GM23248 (cell line): ENCODE data around the gene CIB2. TPM values are rescaled to one million over a fixed set of nuclear protein-coding genes. Genes with fewer than 3 reads are reported as not detected.

ENCODE experiments used
- DNase-seq: peaks from one replicate; pipeline ENCODE4 v3.0.0-alpha.2; 2015
- H2AFZ ChIP-seq: fragments of 200-600 bp; sonication (generic); 2 replicates; pipeline ENCODE4 v1.6.1; 2016; ENCODE audit warnings: antibody characterized with exemption
- H3F3A ChIP-seq: fragments of 200-600 bp; sonication (generic); 2 replicates; pipeline ENCODE4 v1.6.1; 2016; ENCODE audit warnings: mild to moderate bottlenecking, antibody characterized with exemption, mixed run types; ENCODE audit not compliant: insufficient read depth
- H3K27ac ChIP-seq: fragments of 200-600 bp; sonication (generic); 2 replicates; pipeline ENCODE4 v1.5.1; 2016; ENCODE audit warnings: mild to moderate bottlenecking
- H3K27me3 ChIP-seq: fragments of 200-600 bp; sonication (generic); replicated peaks from 2 replicates; pipeline ENCODE4 v1.6.1; 2016; ENCODE audit warnings: mild to moderate bottlenecking; ENCODE audit not compliant: insufficient read depth
- H3K36me3 ChIP-seq: fragments of 200-600 bp; sonication (generic); 2 replicates; pipeline ENCODE4 v1.6.1; 2016; ENCODE audit warnings: low read depth, mild to moderate bottlenecking
- H3K4me1 ChIP-seq: fragments of 200-600 bp; sonication (generic); 2 replicates; pipeline ENCODE4 v1.6.1; 2016; ENCODE audit warnings: mild to moderate bottlenecking; ENCODE audit not compliant: insufficient read depth
- H3K4me2 ChIP-seq: fragments of 200-600 bp; sonication (generic); one replicate; pipeline ENCODE4 v1.6.1; 2016; ENCODE audit warnings: mild to moderate bottlenecking; ENCODE audit not compliant: unreplicated experiment
- H3K4me3 ChIP-seq: fragments of 200-600 bp; sonication (generic); 2 replicates; pipeline ENCODE4 v1.5.1; 2016; ENCODE audit warnings: mild to moderate bottlenecking
- H3K79me2 ChIP-seq: fragments of 200-600 bp; sonication (generic); 2 replicates; pipeline ENCODE4 v1.6.1; 2016; ENCODE audit warnings: mild to moderate bottlenecking; ENCODE audit not compliant: insufficient read depth
- H3K9ac ChIP-seq: fragments of 200-600 bp; sonication (generic); 2 replicates; pipeline ENCODE4 v1.6.1; 2016; ENCODE audit warnings: mild to moderate bottlenecking
- H3K9me2 ChIP-seq: fragments of 200-600 bp; sonication (generic); 2 replicates; pipeline ENCODE4 v1.6.1; 2016; ENCODE audit warnings: mixed run types, mild to moderate bottlenecking, moderate library complexity; ENCODE audit not compliant: insufficient read depth
- H3K9me3 ChIP-seq: fragments of 200-600 bp; sonication (generic); one replicate; pipeline ENCODE4 v1.6.1; 2017; ENCODE audit warnings: low read depth
- H4K20me1 ChIP-seq: fragments of 200-600 bp; sonication (generic); 2 replicates; pipeline ENCODE4 v1.6.0; 2016; ENCODE audit not compliant: insufficient read depth
- EZH2 ChIP-seq: fragments of 200-600 bp; sonication (generic); IDR thresholded peaks from 2 replicates; pipeline ENCODE4 v1.6.1; 2018; ENCODE audit warnings: antibody characterized with exemption, mild to moderate bottlenecking; ENCODE audit not compliant: insufficient read depth, poor library complexity, severe bottlenecking
- EZH2phosphoT487 ChIP-seq: fragments of 200-600 bp; sonication (generic); IDR thresholded peaks from 2 replicates; pipeline ENCODE4 v1.6.1; 2018; ENCODE audit warnings: antibody characterized with exemption, moderate library complexity, mild to moderate bottlenecking, low read depth; ENCODE audit not compliant: insufficient read depth
- WGBS, 2 experiments: methylation state at CpG; one replicate each; pipeline ENCODE4 v1.1.6; 2015 to 2017; ENCODE audit warnings: low lambda C conversion rate in 2 of 2, low coverage in 1 of 2; ENCODE audit errors: missing lambda C conversion rate in 2 of 2; 5-methylcytosine and 5-hydroxymethylcytosine counted together
- in situ Hi-C: fragments of 300-500 bp; cut with MboI; formaldehyde crosslinking; loops from 2 replicates; pipeline ENCODE4 v1.15.0; 2020
- polyA plus RNA-seq: library from polyadenylated mRNA; unstranded; fragments of >200 nt; fragmentation: Nextera tagmentation; extraction: Ambion mirVana; gene quantifications from 2 replicates; pipeline ENCODE4 v1.2.1, GENCODE V29; 2016
- total RNA-seq: library from RNA; depleted of rRNA; stranded (reverse); fragments of >200 nt; shearing (Covaris generic); gene quantifications from 2 replicates; pipeline ENCODE4 v1.2.3, GENCODE V29; 2014

The CIB2 gene
- total and polyA plus RNA-seq, 2 experiments from 2014 or later: 2.9 to 3.4 TPM

DNA sequence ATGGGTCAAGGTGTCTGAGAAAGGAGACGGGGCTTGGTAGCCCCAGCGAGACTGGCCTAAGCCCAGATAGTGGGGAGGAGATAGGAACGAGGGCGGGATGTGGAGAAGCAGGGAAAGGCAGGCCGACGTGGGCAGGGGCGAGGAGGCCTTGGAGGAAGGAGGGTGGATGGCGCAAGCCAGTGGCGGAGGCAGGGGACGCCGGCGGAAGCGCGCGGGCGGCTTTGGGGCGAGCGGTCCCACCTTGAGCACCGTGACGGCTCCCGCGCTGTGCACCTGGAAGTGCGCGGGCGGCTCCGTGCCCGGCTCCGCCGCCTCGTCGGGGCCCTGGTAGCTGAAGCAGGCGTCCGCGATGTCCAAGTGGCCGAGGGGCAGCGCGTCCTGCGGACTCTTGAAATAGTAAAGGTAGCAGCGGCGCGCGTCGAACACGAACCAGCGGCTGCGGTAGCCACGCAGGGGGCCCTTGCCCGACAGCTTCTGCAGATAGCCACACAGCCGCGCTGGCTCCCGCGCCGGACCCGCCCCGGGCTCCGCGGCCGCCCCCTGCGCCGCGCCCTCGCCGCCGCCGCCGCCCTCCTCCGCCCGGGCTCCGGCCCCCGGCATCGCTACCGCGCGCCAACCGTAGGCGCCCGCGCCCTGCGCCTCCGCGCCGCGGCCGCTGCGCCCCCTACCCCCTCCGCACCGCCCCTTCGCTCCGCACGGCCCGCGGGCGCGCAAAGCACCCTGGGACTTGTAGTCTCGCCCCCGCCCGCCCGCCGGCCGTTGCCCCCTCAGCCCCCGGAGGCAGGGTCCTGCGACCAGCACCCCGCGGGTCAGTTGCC lies 54.0 kb downstream of the CIB2 start, which contains the start of gene TBC1D2B:
Gene TBC1D2B (minus strand): TSS at position 659 of the 818 bp plus-strand sequence. CDS start 59 bp downstream, at position 600.
- Histone ChIP-seq H3K36me3 (no peaks in the 10 kb centered on the region), H3K4me2 (peak within 1 kb of the TSS; percentile 96), H3K79me2 (peaks cover 43% of the 10 kb centered on the region), H3K4me1 (peaks cover 32% of the 10 kb centered on the region), H3K4me3 (peak within 1 kb of the TSS; percentile 85), H4K20me1 (no peaks in the 10 kb centered on the region), H3K27me3 (no peaks in the 10 kb centered on the region), H3K9me2 (no peaks in the 10 kb centered on the region), H3K9me3 (no peaks in the 10 kb centered on the region), H2AFZ (peak within 1 kb of the TSS; percentile 88), H3K27ac (peak within 1 kb of the TSS; percentile 97), H3F3A (peaks cover 32% of the 10 kb centered on the region), H3K9ac (peak within 1 kb of the TSS; percentile 86)
- TF ChIP-seq EZH2: no peak
- TF ChIP-seq EZH2phosphoT487: no peak
- 1% methylated on average over 32 to 55 of the region's 104 CpGs for WGBS, 2 experiments
- in situ Hi-C loops: no loop called here
- peak; percentile 73 for DNase-seq

DNA sequence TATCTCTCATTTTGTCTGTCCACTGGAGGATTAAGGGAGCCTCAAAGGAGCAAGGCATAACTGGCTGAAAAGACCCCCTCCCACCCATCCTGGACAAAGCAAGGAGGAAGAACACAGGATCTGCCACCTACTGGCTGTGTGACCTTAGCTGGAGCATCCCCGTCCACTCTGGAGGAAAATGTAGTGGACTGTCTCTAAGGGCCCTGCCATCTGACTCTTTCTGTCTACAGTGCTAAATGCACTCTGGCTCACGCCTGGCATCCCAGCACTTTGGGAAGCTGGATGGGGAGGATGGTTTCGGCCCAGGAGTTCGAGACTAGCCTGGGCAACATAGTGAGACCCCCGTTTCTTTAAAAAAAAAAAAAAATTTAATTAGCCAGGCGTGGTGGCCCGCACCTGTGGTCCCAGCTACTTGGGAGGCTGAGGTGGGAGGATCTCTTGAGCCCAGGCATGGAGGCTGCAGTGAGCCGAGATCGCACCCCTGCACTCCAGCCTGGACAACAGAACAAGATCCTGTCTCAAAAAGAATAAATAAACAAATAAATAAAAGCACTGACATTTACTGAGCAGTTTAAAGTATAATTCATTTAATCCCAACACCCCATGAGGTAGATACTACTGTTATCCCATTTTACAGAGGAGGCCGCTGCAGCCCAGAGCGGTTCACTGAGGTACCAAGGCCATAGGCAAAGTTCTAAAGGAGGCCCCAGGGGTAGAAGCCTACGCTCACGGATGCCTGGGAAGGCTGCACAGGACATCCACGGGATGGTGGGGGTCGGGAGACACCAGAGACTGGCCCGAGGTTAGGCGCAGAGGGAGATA lies 54.8 kb downstream of the CIB2 start:
- Histone ChIP-seq H3K4me2 (peak overlapping the region; percentile 82), H3K4me3 (peak overlapping the region; percentile 85), H3F3A (peaks cover 41% of the 10 kb centered on the region), H3K79me2 (peaks cover 52% of the 10 kb centered on the region), H3K36me3 (no peaks in the 10 kb centered on the region), H3K9ac (peak overlapping the region; percentile 86), H4K20me1 (no peaks in the 10 kb centered on the region), H3K9me2 (no peaks in the 10 kb centered on the region), H3K4me1 (peaks cover 40% of the 10 kb centered on the region), H3K9me3 (no peaks in the 10 kb centered on the region), H3K27ac (peak overlapping the region; percentile 97), H3K27me3 (no peaks in the 10 kb centered on the region), H2AFZ (peak overlapping the region; percentile 62)
- WGBS, 2 experiments: 14 to 15% methylated on average over 17 of the region's 17 CpGs
- DNase-seq: peak; percentile 45
- in situ Hi-C loops: no loop called here
- no peak for TF ChIP-seq EZH2

DNA sequence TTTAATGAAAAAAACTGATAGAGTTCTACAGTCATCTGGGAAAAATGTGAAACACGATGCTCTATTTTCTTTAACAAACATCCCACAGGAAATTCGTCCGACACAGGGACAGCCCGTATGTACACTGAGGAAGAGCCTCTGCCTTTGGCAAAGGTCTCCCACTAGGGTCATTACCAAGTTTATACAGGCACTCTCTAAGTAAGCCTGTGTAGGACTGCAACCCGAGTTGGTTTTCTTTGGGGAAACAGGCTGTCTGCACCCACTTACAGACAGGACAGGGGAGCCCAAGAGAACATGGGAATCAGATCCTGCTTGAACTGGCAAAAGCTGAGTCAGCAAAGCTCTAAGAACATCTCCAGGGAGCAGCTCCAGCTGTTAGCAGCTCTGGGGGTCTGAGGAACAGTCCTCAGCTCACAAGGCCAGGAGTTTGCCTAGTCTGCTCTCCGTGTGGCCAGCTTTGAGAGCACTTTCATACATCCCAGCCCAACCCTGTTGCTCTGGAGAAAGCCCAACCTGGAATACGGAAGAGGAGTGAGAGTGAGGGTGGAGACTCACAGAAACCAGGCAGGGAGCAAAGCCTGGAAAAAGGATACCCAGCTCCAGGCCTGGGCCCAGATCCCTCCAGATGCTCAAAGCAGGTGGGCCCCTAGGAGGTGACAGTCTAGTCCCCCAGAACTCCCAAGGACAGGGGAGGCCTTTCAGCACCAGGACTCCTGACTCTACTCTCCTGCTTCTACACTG lies 55.6 kb downstream of the CIB2 start:
- peak overlapping the region; percentile 86 for H3K9ac ChIP-seq

More for the DNA sequence above, 55.6 kb downstream of the CIB2 start:
- no peaks in the 10 kb centered on the region for H3K9me3 ChIP-seq
- H3K27ac ChIP-seq: peak overlapping the region; percentile 97
- peak overlapping the region; percentile 82 for H3K4me2 ChIP-seq
- H3K79me2 ChIP-seq: peaks cover 59% of the 10 kb centered on the region
- no peak for TF ChIP-seq EZH2
- TF ChIP-seq EZH2phosphoT487: no peak
- peaks cover 46% of the 10 kb centered on the region for H3F3A ChIP-seq
- H3K4me3 ChIP-seq: peak overlapping the region; percentile 85
- H3K27me3 ChIP-seq: no peaks in the 10 kb centered on the region
- H3K36me3 ChIP-seq: no peaks in the 10 kb centered on the region
- no peaks in the 10 kb centered on the region for H3K9me2 ChIP-seq
- DNase-seq: peak; percentile 91
- peak overlapping the region; percentile 49; the same call in 1 of the 2 replicates for H2AFZ ChIP-seq
- no peaks in the 10 kb centered on the region for H4K20me1 ChIP-seq
- H3K4me1 ChIP-seq: peaks cover 47% of the 10 kb centered on the region
- 1 to 2% methylated on average over 7 of the region's 7 CpGs for WGBS, 2 experiments
- in situ Hi-C loops: no loop called here
